ENCODE measurements around the gene SLC24A3.

- TF ChIP-seq CTCF (IDR thresholded peaks at IDR 0.05; ENCODE audit: low read depth, low read length, poor library complexity, severe bottlenecking) (no peak), EZH2phosphoT487 (IDR thresholded peaks at IDR 0.05; ENCODE audit: borderline replicate concordance, low read length) (no peak)
Observed at GRCh38 chr20:19538556-19538955, 326.1 kb downstream of the SLC24A3 start.

All from DOHH2 (cell line).